Measurements from ENCODE around the gene NHLRC4.

NHLRC4 gene

DNA sequence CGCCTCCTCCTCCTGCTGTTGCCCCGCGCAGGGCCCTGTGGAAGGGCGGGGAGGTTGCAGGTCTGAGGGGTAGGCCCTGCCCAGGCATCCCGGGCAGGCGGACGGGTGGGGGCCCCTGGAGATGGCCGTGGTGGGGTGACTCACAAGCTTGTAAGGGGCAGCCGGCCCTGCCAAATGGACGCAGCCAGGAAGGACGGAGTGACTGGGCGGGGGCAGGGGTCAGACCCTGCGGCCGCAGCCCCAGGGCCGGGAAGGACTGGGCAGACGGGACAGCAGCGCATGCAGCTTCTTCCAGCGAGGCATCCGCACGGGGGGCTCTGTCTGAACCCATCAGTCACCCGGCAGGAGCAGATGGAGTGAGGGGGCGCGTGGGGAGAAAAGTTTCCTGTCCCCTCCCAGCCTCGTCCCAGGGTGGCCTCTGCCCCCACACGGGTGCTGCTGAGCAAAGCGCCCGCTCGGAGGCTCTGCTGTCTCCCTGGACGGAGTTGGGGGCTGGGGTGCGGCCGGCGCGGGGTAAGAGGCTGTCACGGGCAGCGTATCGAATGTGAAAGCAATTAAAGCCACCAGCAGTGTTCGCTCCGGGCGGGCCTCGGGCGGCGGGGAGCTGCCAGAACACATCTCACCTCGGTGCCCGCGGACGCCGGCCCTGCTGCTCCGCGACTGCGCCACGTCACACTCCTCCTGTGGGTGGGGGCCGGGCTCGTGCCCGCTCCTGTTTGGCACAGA lies 12.0 kb upstream of the NHLRC4 start:
- DNase-seq: no peak

DNA sequence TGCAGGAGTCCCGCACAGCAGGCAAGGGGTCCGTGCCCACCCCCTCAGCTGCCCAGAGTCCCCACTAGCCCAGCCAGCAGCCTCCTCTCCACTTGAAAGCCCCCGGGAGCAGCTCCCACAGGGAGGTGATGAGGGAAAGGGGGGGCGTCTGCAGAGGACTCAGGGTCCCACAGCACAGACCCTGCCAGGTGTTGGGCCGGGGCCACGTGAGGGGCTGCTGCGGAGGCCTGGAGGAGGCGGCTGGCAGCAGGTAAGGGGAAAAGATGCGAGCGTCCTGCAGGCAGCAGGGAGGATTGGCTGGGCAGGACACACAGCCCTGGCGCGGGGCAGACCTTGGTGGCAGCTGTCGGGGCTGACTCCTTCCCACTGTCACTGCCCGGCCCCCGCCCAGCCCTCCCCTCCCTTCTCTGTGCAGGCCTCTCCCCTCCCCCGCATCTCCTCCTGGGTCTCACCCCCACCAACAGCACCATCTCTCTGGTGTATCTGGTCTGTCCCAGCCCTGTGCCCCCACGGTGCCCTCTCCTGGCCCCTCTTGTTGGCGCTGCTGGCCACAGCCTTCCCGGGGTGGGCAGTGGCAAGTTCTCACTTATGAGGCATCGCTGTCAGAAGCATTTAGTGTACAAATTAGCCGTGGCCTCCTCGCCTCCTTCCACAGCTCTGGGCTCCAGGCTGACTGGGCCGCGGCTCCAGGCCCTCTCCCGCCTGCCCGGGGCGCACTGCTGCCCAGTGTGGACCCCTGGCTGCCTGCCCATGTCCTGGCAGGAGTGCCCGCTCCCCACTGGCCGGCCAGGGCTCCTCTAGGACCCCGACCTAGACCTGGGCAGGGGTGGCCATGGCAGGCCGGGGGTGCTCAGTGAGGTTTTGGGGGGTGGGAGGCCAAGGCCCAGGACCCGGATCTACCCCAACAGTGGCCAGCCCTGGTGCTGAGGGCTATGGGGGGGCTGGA lies 11.0 kb upstream of the NHLRC4 start:
- DNase-seq: no peak

DNA sequence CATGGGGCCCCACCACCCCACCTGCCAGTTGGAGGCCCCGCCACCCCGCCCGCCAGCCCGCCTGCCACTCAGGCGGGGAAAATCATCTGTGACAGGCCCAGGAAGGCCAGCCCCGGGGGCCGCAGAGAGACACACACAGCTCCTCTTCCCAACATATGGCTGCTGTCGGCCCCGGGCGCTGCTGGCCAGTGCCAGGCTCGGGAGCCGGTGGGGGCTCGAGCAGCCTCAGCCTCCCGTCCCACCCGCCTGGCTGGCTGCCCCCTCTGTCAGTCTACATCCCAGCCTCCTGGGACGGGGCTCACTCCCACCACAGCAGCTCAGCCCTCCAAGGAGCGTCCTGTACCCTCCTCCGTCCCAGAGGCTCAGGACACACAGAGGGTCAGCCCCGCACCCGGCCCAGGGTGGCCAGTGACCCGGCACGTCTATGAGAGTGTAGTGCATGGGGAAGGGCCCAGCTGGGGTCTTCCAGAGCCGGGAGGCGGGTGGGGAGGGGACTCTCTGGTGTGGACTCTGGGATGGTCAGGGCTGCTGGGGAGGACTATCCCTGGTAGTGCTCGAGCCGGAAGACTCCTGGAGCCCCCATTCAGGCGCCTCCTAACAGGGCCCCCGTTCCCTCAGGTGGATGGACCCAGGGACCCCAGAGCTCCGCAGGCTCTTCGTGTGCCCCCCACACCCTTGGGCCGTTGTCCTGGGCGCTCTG lies 10.2 kb upstream of the NHLRC4 start:
- DNase-seq: no peak

DNA sequence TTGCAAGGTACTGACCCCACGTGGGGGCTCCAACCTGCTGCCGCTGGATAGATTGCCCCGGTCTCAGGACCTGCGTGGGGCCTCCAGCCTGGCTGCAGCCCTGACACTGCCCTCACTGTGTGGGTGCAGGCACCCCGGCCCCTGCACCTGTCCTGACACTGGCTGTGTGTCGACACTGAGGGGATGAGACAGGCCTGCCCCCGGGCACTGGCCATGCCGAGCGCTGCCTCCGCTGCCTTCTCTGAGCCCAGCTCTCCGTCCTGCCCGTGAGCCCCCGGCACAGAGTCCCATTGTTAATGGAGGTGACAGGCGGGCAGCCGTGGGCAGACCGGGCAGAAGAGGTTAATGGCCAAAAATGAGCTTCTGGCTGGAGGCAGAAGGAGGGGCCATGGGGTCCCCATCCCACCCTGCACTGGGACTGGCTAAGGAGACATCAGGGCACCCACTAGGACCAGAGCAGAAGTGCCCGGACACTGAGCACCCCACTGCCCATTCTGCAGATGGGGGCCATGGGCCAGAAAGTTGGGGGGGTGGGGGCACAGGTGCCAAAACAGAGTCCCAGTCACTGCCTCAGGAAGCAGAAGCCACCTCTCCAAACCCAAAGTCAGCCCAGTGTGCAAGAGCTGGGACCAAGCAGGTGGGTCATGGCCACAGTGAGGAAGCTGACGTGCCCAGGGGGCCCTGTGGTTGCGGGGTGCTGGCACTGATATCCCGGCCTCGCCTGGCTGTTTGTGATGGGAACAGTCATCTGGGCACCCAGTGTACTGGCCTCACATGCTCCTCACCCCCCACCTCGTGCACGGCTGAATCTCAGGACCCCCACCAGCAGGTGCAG lies 9.1 kb upstream of the NHLRC4 start:
- no peak for DNase-seq

DNA sequence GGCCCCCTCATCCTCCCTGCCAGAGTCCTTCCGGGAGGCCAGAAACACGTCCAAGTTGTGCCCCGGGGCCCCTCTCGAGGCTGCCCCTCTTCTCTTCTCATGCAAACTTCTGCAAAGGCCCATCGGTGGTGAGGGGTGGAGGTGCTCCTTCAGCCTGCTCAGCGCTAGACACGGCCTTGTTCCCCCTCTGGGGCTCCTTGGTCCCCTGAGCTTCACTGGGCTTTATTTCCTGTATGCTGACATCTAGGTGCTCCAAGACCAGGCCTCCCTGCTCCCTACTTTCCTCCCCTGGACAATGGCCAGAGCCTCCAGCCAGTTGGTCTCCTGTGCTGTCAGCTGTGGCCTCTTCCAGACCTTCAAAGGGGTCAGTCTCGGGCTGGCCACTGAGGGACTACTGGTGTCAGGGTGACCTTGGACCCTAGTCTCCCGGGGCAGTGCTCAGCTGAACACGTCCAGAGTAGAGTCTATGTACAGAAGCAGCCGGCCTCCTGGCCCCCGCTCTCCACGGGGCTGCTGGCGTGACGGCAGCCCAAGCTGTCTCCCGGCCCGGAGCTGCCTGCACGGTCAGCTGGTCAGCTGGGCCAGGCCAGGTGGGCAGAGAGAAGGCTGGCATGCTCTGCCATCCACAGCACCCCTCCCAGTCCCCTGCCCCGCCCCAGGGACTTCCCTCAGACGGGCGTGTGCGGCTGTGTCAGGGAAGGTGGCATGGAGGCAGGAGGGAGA lies 8.3 kb upstream of the NHLRC4 start:
- DNase-seq: no peak

DNA sequence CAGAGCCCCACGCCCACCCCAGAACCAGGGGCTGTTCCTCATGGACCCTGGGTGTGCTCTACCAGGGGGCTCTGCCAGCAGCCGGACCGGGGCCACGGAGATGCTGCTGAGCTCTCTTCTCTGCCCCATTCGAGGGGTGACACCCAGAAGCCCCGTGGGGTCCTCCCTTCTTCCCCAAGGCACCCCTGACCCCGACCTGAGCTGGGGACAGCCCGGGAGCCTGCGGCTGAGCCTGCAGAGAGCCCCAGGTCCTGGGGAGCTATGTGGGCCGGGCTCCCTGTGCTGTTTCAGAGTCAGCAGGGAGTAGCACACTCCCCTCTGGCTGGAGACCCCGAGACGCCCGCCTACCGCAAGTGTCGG lies 7.8 kb upstream of the NHLRC4 start:
- no peak for DNase-seq

DNA sequence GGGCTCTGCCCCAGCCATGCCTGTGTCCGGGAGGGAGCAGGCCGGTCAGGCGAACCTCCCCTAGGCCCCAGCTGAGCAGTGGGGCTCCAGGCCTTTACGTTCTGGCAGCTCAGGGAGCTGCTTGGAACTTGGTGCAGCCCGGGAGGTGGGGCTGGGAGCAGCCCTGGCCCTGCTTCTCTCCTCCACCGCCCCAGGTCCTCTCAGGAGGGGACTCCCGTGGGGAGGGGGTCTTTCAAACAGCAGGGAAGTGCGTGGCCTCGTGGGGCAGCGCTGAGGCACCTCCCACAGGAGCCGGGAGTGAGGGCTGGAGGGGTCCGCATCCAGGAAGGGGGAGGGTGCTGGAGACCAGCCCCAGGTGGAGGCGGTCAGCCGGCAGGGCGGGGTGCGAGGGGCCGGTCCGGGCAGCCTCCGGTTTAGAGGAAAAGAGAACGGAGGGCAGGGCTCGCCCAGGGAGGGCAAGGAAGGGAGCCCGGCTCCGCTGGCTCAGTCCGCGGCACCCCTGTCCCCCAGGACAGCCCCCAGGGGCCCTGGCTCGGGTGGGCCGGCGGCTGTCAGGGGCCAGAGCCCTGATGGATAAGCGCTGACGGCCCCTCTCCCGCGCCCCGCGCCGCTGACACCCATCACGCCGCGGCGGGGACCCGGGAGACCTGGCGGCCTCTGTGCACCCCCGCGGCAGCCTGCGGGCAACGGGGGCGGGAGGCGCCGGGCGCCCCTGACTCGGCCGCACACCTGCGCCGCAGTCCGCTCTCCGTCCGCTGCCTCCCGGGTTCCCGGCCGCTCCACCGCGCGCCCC lies 7.2 kb upstream of the NHLRC4 start:
- DNase-seq: no peak

DNA sequence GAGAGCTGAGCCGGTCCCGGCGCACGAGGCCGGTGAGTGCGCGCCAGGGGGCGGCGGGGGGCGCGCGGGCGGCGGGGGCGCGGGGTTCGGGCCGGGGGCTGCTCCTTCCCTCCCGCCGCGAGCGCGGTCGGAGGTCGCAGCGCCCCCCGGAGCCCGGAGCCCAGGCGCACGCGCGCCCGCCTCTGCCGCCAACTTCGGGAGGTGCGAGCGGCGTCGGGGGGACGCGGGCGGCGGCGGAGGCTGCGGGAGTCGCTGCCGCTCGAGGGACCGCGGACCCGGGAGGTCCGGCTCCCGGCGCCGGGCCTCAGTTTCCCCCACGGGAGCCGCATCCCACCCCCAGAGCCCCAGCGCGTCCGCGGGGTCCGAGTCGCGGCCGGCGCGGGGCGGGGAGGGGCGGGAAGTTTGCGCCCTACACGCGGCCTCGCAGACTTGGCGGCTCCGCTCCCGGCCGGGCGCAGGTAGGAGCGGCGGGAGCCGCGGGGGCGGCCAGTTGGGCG lies 6.6 kb upstream of the NHLRC4 start, which contains the start of gene PRR35:
TSS of gene PRR35 (plus strand) at position 191 of the 497 bp plus-strand sequence. CDS start 2,901 bp downstream, outside the sequence.
- no peak for DNase-seq

DNA sequence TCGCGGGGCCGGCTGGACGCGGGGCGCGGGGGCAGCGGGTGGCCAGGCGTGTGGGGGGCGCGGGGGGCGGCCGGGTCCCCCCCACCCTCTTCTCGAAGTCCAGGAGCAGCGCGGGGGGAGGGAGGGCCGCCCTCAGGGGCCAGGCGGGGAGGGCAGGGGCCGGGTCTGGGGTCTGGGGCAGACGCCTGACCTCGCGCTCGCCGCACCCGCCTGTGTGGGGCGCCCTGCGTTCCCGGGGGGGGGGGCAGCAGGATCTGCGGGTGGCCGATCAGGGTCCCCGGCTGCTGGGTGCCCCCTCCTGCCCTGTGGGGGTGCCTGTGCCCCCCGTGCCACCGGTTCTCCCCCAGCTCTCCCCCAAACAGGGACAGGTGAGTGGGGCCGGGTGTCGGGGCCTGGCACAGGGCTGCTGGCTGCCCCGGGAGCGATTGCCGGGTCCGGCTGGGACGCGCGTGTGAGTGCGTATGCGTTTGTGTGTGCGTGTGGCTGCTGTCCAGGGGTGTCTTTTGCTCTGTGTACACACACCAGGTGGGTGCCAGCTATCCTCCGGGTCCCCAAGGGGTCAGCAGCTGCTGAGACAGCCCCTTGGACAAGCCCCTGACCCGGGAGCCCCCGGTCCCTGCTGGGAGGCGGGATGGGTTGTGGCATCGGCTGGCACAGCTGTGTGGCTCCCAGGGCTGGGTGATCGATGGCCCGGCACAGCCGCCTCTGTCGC lies 5.9 kb upstream of the NHLRC4 start:
- DNase-seq: no peak

DNA sequence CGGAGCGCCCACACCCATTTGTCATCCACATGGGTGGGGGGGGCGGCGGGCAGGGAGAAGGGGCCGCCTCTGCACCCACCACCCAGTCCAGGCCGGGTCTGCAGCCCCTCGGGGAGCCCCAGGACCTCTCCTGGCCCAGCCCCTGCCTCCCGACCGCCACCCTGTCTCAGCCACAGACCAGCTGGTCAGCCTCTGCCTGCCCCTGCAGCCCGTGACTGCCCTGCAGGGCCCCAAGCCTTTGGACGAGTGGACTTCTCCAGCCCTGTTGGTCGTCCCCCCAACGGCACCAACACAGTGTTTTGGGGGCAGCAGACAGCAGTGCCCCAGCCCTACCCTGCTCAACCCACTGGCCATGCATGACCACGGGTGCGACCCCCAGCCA lies 5.4 kb upstream of the NHLRC4 start:
- no peak for DNase-seq

DNA sequence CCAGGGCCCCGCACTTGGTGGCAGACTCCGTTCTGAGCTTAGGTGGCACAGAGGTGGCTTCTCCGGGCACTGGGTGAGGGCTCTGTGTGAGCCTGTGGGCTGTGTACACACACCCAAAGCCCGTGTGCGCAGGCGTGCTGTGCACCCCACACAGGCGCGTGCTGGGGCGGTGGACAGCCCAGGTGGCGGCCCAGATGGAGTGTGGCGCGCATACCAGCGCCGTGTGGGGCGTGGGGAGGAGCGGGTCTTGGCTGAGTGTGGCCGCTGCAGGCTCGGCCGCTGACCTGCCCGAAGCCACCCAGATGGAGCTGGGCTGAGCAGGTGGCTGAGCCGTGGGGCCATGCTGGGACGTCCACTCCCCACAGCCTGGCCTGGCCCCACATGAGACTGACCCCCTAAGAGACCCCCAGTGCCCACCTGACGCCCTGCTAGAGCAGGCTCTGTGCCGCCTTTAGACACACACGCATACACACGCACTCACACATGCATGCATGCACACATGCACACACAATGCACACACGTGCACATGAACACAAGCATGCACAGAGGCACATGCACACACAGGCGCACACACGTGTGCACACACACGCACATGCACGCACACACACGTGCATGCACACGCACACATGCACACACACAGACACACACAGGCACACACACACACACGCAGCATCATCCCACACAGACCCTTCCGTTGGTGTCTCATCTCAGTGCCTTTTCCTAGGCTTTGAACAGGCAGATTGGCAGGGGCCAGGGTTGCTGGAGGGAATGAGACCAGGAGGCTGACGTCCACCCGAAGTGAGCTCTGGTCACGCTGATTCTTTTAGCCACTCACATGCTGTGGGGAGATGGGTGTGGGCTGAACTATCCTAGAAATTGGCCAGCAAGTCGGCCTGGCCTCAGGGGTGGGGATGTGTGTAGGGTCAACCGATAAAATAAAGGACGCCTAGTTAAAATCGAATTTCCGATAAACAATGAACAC lies 4.6 kb upstream of the NHLRC4 start:
- no peak for DNase-seq

DNA sequence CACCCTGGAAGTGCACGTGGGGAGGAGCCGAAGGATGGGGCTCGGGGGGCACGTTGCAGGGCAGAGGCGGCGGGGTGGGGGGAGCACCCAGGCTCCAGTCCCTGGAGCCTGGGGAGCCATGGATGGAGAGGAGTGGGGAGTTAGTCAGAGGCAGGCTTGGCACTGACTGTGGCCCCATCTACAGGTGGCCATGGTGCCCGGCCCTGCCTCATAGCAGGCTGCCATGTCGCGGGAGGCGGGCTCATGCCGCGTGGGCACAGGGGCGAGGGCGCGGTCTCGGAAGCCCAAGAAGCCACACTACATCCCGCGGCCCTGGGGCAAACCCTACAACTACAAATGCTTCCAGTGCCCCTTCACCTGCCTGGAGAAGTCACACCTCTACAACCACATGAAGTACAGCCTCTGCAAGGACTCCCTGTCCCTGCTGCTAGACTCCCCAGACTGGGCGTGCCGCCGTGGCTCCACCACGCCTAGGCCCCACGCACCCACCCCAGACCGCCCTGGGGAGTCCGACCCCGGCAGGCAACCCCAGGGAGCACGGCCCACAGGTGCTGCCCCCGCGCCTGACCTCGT lies 3.6 kb upstream of the NHLRC4 start:
- DNase-seq: no peak

DNA sequence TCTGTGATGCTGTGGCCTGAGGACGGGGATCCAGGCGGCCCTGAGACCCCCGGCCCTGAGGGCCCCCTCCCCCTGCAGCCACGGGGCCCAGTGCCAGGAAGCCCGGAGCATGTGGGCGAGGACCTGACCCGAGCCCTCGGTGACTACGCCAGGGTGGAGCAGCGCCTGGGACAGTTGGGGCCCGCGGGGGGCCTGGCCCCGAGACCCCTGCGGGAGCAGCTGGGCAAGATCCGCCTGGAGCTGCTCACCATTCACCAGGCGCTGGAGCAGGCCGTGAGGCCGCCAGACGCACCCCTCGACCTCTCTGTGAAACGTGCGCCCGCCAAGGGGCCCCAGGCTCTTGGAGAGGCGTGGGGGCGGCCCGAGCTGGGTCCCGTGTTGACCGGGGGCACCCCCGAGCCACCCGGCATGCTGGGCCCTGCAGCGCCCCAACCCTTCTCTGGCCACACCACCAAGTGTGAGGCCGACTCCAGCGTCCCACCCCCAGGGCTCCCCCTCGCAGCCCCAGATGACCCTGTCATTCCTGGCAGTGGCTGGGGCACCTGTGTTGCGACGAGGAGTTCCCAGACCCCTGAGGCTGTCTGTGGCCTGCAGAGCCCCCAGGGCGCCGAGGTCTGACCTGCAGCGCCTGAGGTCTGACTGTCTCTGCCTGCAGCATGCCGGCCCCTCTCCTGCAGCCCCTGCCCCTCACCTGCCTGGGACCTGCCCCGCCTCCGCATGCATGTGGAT lies 2.0 kb upstream of the NHLRC4 start:
- DNase-seq: no peak

DNA sequence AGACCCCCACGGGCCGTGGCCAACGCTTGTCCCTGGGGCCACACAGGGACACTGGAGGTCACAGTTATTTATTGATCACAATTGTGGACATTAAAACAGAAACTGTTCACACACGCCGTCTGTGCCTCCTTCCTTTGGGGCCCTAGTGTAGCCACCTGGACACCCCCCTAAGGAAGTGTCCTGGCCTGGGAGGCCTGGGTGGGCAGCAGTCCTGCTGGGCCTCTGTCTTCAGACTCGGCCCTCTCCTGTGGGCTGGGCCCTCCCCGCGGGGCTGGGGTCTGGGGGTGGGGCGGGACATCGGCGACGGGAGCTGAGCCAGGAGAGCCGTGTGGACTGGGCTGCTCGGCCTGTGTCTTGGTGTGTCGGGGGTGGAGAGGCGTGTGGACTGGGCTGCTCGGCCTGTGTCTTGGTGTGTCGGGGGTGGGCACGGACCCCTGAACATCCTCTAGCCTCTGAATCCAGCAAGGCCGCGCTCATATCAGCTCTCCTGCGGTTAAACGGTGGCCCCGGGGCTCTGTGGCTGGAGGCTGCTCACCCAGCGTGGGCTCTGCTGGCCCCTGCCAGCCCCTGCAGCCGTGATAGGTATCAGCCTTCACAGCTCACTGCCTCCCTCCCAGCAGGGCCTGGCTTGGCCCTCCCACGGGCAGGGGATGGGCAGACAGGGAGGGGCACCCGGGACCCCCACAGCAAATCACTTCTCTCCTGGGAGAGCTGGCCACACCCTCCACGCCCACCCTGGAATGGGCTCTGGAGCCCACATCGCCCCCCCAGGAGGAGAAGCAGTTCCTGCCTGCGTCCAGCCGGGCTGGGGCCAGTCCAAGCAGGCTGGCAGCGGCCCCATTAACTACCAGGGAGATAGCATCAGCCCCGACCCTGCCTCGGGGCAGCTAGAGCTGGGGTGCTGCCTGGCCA lies 1.1 kb upstream of the NHLRC4 start:
- DNase-seq: no peak

DNA sequence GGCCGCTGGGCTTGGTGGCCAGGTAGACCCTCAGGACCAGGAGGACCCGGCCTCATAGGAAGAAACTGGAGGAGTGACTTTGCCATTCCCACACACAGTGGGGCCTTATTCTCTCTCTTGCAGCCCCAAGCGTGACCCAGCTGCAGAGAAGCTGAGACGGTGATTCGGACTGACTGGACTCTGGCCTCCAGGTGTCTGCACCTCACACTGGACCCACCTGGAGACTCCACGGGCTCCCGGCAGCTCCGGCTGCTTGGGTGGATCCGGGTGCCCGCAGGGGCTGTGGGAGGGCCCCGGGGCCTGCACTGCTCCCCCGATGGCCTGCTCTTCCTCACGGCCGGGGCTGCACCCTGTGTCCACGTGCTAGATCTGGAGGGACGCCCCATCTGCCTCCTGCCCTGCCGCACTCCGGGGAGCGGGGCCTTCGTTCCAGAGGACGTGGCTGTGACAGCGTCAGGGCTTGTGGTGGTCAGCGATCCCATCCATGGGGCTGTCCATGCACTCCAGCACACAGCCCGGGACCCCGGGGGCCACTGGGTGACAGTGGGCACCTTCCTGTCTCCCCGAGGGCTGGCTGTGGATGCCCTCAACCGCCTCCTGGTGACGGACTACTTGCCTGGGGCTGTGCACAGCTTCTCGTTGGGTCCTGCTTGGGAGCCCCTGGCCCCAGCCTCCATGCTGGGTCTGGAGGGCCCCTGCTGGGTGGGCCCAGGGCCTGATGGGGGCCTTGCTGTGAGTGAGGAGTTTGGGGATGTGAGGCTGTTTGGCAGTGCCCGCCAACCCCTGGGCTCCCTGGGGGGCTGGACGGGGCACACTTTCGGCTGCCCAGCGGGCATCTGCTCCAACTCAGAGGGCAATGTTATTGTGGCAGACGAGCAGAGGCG lies 810 bp downstream of the NHLRC4 start:
- DNase-seq: no peak

Data from activated effector memory CD4-positive, alpha-beta T cell treated with Interleukin-2 at 50 U/mL for 16 hours (primary cell).